Transverse colon (tissue), 4 donors: Measurements from ENCODE around the gene SP5.
"Not testable (repeated sequence)": the region's sequence is repeated elsewhere in the genome, so short reads cannot be mapped to it uniquely, and the experiment has no call there.

Source experiments
- EP300 ChIP-seq: sonication (generic); formaldehyde crosslinking; IDR thresholded peaks from one replicate; pipeline ENCODE4 v1.6.1; 2017; ENCODE audit warnings: antibody characterized with exemption, low read depth
- POLR2A ChIP-seq: fragments of 450-650 bp; IDR thresholded peaks from one replicate; pipeline ENCODE4 v1.6.1; 2016; ENCODE audit warnings: antibody characterized with exemption, mild to moderate bottlenecking, moderate library complexity
- POLR2AphosphoS5 ChIP-seq, 3 donors: sonication (generic); formaldehyde crosslinking; IDR thresholded peaks; one replicate each; pipeline ENCODE4 v1.6.1; 2016; ENCODE audit warnings: antibody characterized with exemption in 3 of 3
- TF ChIP-seq, protein P1 (sequence below), 5 experiments: fragments of 200-600 bp in 3 of 5; fragments of 450-650 bp in 2 of 5; sonication (generic) in 3 of 5; IDR thresholded peaks; 1 replicate in 2 of 5; 2 replicates in 3 of 5; pipeline ENCODE4 v1.5.1; 2016 to 2017; ENCODE audit warnings: antibody characterized with exemption in 5 of 5, inconsistent platforms in 3 of 5, mild to moderate bottlenecking in 2 of 5, moderate library complexity in 1 of 5

DNA sequence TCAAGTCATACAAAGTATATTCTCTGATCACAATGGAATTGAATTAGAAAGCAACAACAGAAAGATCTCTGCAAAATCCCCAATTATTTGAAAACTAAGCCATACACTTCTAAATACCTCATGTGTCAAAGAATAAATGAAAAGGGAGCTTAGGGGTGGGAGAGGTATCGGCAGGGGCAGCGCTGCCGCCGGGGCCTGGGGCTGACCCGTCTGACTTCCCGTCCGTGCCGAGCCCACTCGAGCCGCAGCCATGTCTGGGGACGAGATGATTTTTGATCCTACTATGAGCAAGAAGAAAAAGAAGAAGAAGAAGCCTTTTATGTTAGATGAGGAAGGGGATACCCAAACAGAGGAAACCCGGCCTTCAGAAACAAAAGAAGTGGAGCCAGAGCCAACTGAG, 36.4 kb downstream of the SP5 start:
- TF ChIP-seq, protein P1, sequence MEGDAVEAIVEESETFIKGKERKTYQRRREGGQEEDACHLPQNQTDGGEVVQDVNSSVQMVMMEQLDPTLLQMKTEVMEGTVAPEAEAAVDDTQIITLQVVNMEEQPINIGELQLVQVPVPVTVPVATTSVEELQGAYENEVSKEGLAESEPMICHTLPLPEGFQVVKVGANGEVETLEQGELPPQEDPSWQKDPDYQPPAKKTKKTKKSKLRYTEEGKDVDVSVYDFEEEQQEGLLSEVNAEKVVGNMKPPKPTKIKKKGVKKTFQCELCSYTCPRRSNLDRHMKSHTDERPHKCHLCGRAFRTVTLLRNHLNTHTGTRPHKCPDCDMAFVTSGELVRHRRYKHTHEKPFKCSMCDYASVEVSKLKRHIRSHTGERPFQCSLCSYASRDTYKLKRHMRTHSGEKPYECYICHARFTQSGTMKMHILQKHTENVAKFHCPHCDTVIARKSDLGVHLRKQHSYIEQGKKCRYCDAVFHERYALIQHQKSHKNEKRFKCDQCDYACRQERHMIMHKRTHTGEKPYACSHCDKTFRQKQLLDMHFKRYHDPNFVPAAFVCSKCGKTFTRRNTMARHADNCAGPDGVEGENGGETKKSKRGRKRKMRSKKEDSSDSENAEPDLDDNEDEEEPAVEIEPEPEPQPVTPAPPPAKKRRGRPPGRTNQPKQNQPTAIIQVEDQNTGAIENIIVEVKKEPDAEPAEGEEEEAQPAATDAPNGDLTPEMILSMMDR (IDR thresholded peaks at IDR 0.05): not testable (repeated sequence)
- TF ChIP-seq POLR2AphosphoS5 (IDR thresholded peaks at IDR 0.05); EP300; POLR2A: not testable (repeated sequence)
